ENCODE data around the gene PRR29.
"Not testable (repeated sequence)": the region's sequence is repeated elsewhere in the genome, so short reads cannot be mapped to it uniquely, and the experiment has no call there.

PRR29 gene

DNA sequence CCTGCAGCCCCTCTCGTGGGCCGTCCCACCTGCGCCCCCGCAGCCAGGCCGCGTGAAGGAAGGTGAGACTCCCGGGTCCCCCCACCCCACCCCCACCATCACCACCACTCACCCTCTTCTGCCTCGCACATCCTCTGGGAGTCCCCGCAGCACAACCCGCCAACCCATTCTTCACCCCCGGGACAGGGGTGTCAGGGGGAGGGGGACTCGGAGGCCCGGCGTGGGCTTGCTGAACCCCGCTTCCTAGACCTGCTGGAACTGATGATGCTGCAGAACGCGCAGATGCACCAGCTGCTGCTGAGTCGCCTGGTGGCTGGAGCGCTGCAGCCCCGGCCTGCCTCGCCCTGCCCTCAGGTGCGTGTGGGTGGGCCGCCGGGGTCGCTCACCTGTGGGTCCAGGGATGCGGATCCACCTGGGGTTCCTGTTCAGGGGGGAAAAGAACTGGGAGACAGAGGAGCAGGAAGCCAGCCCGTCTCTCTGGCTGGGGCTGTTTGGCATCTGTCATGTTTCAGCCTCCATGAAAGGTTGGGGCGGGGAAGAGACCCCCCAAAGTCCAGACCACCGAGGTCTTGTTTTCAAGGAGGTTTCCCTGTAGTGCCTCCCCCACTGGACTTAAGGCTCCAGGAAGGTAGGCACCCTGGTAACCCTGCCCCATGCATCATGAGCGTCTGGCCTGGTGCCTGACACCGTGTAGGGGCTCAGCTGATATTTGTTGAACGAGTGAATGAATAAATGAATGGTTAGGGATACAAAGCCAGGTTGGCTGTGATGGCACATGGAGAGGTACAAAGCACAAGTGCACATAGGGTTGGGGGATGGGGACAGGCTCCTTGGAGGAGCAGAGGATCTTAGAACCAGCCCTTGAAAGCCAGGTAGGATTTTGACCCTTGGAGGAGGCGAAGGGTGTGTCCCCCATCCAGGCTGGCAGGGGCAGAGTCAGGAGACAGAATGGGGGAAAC lies 849 bp downstream of the PRR29 start:
- no peak for DNase-seq

DNA sequence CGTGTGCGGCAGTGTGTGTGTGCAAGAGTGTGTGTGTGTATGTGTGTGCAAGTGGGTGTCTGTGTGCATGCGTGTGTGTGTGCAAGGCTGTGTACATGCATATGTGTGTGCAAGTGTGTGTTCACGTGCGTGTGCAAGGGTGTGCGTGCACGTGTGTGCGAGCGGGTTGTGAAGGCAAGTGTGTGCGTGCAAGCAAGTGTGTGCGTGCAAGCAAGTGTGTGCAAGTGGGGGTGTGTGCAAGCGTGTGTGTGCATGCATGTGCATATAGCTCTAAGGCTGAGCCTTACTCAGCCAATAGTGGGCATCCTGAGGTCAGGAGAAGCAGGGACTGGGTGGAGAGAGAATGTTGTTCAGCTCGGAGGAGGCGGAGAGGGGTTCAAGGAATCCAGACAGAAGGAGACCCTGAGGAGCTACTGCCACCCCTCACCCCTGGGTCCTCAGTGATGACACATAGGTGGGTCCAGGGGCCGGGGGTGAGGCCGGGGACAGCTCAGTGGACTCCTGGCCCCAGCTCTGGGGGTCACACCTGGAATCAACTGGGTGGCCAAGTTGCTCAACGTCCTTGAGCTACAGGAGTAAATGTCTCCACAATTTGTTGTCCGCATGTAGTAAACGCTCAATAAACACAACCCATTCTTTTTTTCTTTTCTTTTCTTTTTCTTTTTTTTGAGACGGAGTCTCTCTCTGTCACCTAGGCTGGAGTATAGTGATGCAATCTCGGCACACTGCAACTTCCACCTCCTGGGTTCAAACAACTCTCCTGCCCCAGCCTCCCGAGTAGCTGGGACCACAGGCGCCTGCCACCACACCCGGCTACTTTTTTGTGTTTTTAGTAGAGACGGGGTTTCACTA lies 1.8 kb downstream of the PRR29 start:
- no peak for DNase-seq

DNA sequence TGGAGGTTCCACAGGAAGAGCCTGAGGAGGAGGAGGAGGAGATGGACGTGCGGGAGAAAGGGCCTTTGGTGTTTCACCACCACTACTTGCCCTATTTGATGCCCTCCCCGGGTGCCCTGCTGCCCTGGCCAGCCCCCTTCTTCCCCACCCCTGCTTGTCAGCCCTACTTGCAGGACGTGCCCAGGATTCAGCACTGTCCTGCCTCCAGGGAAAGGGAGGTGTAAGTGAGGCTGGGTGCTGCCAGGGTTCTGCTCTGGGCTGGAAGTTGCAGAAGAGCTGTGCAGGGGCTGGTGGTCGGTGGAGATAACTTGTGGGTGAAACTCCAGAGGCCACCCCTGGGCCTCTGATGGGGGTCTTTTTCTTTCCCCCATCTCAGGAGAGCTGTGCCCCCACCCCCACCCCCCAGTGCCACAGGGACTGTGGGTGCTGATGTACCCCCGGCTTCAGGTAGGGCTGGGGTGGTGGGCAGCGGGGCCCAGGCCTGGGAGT lies 3.0 kb downstream of the PRR29 start:
- DNase-seq, result no peak

DNA sequence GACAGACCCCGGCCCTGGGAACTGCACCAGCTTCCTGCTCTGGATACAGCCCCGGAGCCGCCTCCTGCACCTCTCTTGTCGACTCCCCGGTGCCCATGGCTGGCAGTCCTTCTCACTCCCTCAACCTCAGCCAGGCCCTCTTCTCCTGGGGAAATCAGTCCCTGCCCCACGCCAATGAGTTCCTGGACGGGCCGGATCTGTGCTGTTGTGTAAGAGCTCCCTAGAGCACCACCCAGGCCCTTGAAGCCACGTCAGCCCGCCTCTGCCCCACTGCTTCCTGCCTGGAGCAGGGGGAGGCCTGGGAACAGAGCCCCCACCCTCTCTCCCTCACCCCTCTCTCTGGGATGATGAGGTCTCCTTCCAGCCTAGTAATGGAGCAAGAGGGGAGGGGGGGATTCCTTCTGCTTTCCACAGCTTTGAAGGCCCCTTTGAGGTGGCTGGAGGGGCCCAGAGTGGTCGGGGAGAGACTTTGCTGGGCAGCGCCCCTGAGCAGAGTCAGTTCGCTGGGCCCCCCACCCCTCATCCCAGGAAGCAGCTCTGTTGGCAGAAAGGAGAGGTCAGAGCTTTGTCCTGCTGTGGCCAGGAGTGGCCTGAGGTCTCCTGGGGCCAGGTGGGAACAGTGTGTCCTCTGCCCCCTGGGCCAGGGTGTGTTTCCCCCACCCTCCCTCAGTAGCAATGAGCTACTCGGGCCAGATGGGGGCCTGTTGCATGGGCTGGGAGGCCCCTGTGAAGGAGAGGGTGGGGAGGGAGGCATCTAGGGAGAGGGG lies 3.8 kb downstream of the PRR29 start:
- DNase-seq, result no peak

DNA sequence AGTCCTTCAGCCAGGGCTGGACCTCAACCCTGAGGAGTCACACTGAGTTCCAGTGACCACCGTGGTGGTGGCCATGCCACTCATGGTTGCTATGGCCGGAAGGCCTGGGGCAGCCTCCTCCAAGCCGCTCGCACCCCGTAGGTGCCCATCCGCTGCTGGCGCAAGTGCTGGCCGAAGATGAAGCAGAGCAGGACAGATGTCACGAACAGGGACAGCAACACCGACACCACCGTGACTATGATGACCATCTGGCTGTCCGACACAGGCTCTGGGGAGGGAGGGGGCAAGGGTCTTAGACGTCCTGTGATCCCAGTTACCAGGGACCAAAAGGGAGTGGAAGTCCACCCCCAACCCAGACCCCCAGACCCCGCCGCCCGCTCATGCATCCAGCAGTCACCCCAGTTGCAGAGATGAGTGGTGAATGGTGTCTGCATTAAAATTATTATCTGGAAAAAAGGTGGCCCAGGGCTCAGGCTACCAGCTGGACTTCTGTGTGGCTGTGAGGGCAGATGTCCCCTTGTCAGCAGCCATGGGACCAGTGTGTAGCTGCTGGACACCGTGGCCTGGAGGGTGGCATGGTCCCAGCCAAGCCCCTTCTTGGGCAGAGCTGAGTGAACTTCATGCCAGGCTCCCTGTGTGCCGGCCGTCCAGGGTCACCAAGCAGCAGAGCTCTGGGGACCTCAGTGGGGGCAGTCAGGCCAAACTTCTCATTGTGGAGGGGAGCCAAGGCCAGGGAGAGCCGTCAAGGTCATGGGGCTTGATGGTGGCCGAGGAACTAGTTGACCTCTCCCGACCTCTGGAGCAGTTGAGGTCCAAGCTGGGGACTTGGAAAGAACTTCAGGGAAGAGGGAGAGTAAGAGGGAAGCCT lies 4.7 kb downstream of the PRR29 start:
- DNase-seq, result no peak

DNA sequence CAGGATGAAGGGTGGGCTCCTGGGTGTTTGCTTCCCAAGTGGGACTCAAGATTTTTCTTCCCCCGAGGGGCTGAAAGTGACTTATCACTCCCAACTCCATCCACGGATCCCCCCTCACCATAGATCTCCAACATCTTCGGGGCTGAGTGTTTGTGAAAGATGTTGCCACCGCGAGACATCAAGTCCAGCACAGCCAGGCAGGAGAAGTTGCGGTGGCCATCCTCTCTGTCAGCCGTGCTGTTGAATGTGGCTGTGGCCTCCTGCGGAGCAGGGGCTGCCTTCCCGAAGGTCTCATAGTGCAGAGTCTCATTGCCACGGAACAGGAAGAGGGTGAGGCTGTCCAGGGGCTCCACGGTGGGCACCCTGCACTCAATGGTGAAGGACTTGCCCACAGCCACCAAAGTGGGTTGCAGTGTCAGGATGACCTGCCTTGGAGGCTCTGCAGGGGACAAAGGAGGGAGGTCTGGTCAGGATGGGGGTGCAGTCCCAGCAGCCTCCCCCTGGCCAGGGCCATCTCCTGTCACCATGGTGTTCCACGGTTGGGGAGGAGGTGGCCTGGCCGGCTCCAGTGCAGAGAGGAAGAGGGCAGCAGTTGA lies 5.5 kb downstream of the PRR29 start:
- DNase-seq, result no peak

DNA sequence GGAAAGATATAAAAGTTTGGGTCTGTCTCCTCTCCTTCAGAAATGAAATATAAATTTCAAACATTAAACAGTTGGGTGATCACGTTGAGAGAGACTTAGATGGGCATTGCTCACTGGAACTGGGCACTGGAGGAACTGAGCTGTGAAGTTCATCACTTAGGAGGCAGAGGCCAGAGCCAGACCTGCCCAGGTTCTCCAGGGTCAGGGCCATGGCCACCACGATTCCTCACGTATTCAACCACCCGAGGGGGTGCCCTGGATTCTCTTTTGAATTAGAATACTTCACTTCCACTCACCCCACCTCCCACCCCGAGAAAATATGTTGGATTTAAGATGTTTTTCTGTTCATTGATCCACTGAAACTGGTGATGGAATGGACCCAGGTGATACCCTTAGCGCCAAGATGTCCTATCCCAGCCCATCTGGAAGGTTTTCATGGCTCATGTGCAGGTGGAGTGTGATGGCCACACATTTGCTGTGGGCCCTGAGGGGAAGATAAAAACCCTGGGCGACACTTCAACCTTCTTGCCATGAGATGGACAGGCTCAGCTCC lies 6.1 kb downstream of the PRR29 start:
- DNase-seq, result no peak

DNA sequence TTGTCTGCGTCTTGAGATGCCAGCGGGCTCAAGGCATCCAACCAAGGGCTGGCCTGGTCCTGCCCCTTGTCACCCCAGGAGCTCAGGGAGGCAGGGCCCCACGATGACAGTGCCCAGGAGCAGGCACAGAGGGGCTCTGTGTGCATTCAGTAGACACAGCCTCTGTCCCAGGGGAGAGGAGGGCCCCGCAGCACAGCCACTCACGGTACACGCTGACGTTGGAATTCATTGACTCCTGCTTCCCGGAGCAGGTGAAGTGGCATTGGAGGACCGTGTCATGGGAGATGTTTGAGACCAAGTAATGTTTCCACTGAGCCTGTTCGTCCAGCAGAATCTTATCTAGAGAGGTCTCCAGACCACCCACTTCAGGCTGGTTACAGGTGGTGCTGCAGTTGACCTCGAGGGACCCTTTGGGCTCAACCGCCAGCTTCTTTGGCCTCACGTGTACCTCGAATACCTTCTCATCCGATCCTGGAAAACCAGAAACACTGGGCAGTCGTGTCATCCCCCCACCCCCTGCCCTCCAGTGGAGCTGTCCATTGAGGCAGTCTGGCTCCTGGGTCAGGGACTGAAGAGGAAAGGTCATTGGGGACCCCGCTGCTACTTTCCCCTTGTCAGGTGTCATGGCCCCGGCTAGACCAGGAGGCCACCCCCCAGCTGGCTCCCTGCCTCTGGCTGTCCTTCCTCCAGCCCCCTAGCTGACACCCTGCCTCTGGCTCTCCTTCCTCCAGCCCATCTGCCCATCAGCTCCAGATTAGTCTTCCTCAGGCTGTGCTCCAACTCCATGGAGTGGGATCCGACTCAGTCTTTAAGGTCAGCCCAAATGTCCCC lies 7.0 kb downstream of the PRR29 start:
- DNase-seq, result no peak

DNA sequence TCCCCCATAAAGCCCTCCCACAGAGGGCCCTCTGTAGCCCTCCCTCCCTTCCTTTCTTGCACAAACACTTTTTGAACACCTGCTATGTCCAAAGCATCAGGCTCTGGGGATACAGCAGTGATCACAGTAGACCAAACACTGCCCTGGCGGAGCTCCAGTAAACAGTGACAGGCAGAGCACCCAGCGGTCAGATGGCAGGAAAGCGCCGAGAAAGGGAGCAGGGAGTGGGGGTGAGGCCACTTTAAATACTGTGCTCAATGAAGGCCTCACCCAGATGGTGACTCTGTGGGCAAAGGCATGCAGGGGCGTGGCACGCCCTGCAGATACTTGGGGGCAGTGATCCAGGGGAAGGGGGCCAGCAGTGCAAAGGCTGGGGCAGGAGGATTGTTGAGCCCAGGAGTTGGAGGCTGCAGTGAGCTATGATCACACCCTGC lies 7.6 kb downstream of the PRR29 start:
- peak; percentile 76 for DNase-seq

DNA sequence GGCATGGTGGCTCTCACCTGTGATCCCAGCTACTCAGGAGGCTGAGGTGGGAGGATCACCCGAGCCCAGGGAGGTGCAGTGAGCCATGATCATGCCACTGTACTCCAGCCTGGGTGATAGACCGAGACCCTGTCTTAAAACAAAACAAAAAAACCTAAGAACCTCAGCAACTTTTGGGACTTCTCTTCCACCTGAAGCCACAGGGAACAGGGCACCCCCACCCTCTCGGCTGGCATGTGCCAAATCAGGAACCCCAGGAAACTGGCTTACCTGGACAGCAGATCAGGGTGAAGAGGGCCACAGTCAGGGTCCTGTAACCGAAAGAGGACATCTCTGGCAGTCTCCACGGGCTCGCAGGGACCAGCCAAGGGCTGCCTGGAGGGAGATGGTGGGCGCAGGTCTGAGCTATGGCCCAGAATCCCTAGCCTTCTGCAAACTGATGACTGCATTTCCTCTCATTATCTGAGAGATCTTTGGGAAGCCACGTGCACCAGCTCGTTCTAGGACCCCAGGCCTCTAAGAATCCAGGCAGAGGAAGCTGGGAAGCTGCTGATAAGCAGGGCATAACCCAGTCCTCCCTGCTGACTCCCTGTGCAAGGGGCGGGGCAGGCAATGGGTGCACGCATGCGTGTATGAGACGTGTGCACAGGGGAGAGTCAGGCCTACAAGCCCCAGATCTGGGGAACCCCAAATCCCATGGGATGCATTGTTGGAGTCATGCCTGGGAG lies 8.4 kb downstream of the PRR29 start:
- DNase-seq, result no peak

DNA sequence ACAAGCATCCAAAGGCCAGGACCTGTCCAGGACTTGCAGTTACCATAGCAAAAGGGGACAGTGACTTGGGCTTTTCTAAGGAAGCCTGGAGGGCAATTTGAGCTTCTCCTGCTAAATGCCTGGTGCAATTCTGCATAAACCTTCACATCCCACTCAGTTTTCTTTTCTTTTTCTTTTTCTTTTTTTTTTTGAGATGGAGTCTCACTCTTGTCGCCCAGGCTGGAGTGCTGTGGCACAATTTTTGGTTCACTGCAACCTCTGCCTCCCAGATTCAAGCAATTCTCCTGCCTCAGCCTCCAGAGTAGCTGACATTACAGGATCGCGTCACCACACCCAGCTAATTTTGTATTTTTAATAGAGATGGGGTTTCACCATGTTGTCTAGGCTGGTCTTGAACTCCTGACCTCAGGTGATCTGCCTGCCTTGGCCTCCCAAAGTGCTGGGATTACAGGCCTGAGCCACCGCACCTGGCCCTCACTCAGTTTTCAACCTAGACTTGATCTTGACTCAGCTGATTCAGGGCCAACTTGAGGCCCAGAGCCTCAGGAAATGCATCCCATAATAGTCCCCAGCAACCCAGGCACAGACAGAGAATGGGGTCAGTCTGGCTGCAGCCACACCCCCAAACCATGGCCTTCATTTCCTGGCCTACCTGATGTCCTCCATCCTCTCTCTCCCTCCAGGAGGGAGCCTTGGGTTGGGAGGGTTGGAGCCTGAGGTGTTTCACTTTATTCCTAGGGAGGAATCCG lies 9.1 kb downstream of the PRR29 start:
- DNase-seq, result not testable (repeated sequence)

DNA sequence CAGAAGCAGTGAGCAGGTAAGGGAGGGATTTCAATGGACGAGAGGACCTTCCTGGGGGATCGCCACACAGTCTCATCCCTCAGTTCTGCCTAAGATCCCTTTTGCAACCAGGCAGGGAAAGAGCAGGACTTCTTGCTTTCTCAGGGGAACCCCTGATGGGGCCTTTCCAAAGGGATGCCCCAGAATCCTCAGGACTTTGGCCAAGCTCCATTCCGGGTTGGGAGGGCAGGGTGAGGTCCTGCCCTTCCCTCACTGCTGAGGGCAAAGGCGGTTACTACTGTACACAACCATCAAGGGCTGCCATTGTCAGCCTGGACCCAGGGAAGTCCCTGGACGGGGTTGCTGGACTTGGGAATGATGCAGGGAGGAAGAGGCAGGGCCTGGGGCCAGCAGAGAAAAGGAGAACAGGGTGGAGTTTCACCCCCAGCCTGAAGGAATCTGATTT lies 9.7 kb downstream of the PRR29 start:
- DNase-seq, result no peak

DNA sequence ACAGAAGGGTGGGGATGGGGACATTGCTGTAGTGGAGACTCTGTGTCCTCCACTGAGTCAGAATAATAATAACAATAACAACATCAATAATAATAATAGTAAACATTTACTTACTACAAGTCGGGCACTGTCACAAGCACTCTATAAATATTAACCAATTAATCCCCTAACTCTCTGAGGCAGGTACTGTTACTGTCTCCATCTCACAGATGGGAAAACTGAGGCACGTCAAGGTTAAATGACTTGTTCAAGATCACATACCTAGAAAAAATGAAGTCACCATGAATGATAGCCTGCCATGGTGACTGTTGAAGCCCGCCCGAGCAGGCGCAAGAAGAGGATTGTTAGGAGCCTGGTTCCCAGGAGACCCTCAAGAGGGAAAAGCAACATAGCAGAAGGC lies 10.2 kb downstream of the PRR29 start:
- DNase-seq, result no peak

DNA sequence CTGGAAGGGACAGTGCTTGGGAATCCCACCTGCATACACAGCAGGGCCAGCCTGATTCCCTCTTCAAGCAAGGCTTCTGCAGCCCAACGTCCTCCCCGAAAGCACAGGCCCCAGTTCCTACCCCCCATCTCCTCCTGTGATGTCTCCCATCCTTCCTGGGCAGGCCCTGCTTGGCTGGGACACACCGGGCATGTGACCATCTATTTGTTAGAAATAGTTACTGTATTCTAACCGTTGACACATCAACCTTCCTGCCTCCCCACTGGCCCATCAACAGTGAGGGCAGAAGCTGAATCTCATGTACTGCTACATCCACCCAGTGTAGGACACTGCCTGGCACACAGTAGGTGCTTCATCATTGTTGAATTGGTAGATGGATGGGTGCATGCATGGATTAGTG lies 10.7 kb downstream of the PRR29 start:
- DNase-seq, result no peak

DNA sequence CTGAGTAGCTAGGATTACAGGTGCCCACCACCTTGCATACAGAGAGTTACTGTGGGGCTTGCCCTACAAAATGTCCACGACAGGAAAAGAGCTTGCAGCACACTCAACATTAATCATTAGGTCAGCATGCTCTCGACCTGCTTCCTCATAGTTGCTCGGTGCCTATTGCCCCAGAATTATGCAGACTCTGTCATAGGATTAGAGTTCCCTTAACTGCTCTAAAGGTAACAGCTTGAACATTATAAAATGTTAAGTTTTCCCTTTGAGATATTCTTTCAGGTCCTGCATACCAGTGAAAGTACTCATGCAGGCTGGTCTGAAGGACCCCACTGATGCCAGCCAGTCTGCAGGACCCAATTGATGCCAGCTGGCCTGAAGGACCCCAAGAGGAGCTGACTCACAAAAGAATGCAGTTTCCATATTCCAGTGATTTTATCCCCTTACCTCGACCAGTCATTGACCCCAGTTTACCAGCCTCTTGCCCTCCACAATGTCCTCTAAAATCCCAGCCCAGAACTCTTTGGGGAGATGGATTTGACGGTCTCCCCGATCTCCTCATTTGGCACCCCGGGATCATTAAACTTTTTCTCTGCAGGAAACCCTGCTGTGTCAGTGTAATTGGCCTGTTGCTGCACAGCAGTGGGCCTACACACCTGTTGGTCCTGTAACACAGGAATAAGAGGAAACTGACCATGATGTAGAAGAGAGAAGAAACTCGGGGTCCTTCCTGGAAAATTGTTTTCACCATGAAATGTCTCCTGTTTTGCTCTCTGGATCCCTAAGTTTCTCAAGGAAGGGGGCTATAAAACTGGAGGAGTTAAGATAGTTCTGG lies 11.6 kb downstream of the PRR29 start:
- DNase-seq, result no peak

DNA sequence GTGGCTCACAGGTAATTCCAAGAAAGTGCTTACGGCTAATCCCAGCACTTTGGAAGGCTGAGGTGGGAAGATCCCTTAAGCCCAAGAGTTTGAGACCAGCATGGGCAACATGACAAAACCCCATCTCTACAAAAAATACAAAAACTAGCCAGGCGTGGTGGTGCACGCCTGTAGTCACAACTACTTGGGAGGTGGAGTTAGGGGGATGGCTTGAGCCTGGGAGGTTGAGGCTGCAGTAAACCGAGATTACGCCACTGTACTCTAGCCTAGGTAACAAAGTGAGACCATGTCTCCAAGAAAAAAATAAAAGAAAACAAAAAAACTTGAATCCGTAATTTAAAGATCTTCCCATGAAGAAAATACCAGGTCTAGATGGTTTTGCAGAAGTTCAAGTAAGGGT lies 17.3 kb downstream of the PRR29 start:
- no peak for DNase-seq

DNA sequence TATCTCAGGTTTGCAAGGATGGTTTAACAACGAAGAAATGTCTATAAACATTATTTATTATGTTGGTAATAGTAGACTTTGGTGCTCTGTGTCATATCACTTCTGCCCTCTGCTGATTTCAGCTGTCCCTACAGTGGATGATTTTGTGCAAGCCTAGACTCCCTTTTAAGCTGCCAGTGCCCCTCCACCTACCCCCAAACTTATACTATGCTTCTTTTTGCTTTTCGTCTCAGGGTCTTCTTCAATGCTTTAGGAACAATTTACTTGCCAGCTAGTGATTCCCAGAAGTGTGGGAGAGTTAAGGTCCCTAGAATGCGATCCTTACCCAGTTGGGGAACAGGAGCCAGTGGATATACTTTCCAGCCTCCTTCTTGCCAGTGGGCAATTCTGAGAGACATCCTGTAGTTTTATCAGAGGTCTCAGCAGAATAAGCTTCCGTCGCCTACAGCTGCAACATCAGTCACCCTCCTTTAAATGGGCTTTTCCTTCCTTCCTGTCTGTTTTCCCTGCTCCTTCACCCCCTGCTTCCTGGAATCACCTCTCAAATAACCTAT lies 18.2 kb downstream of the PRR29 start:
- DNase-seq, result no peak

All from NCI-H1105 treated with DMSO at 0.1 percent for 48 hours (cell line).